ENCODE data around the gene SRGAP3.

The SRGAP3 gene

DNA sequence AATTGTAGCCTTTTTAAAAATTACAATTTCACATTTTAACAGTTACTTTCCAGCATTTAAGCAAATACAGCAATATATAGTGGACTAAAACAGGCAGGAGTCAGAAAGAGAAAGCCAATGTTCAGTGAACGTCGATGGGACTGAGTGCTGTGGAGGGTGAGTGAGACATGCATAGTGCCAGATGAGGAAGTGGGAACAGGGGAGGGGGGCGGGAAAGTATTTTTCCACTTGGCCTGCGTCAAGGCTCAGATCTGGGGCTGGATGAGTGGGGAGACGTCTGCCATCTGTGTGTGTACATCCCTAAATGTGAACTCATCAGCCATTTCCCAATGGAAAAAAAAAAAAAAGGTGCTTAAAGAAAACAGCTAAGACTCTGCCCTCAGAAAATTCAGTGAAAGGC is 266.9 kb downstream of the SRGAP3 start:
- H3K36me3 ChIP-seq (ENCODE audit: low read depth), result no peaks in the 10 kb centered on the region
- H3K27ac ChIP-seq (ENCODE audit: poor library complexity, severe bottlenecking), result no peak overlapping the region
- H3K4me3 ChIP-seq (ENCODE audit: severe bottlenecking), result no peak overlapping the region
- no peak for TF ChIP-seq CTCF (IDR thresholded peaks at IDR 0.05; ENCODE audit: poor library complexity, severe bottlenecking)
- H3K27me3 ChIP-seq (ENCODE audit: insufficient read depth, poor library complexity, severe bottlenecking), result no peaks in the 10 kb centered on the region
- H3K9me3 ChIP-seq (ENCODE audit: severe bottlenecking), result no peaks in the 10 kb centered on the region
- H3K4me1 ChIP-seq (ENCODE audit: insufficient read depth, poor library complexity, severe bottlenecking), result no peaks in the 10 kb centered on the region
- DNase-seq (ENCODE audit: low spot score) (no peak), ATAC-seq (ENCODE audit: low read depth) (no peak)

DNA sequence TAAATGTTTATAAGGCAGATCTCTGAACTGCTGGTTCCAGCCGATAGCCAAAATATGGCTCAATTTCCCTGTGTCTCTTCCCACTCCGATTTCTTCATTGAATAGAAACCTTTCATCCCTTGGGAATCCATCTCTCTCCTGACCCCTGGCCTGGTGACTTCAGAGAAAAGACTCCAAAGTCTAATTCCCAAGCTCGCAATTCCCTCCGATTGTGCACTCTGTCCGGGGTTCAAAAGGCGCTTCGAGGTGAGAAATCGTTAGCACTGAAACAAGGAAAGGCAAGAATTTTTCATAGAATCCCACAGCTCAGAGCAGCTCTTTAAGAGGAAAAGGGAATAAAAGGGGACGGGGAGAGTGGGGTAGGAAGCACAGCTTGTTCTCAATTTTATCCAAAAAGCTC is 267.7 kb downstream of the SRGAP3 start:
- no peaks in the 10 kb centered on the region for H3K27me3 ChIP-seq (ENCODE audit: insufficient read depth, poor library complexity, severe bottlenecking)
- no peaks in the 10 kb centered on the region for H3K4me1 ChIP-seq (ENCODE audit: insufficient read depth, poor library complexity, severe bottlenecking)
- no peaks in the 10 kb centered on the region for H3K36me3 ChIP-seq (ENCODE audit: low read depth)
- ATAC-seq (ENCODE audit: low read depth) (no peak), DNase-seq (ENCODE audit: low spot score) (no peak)
- no peaks in the 10 kb centered on the region for H3K9me3 ChIP-seq (ENCODE audit: severe bottlenecking)
- H3K27ac ChIP-seq (ENCODE audit: poor library complexity, severe bottlenecking), result no peak overlapping the region
- H3K4me3 ChIP-seq (ENCODE audit: severe bottlenecking), result no peak overlapping the region
- TF ChIP-seq CTCF (IDR thresholded peaks at IDR 0.05; ENCODE audit: poor library complexity, severe bottlenecking), result no peak

- Histone ChIP-seq H3K27me3 (ENCODE audit: insufficient read depth, poor library complexity, severe bottlenecking) (no peaks in the 10 kb centered on the region), H3K9me3 (ENCODE audit: severe bottlenecking) (no peaks in the 10 kb centered on the region), H3K4me1 (ENCODE audit: insufficient read depth, poor library complexity, severe bottlenecking) (no peaks in the 10 kb centered on the region), H3K36me3 (ENCODE audit: low read depth) (no peaks in the 10 kb centered on the region), H3K4me3 (ENCODE audit: severe bottlenecking) (no peak overlapping the region), H3K27ac (ENCODE audit: poor library complexity, severe bottlenecking) (no peak overlapping the region)
- DNase-seq (ENCODE audit: low spot score), result no peak
- no peak for TF ChIP-seq CTCF (IDR thresholded peaks at IDR 0.05; ENCODE audit: poor library complexity, severe bottlenecking)
- no peak for ATAC-seq (ENCODE audit: low read depth)
Measured at GRCh38 chr3:8981296-8981695, 268.1 kb downstream of the SRGAP3 start.

DNA sequence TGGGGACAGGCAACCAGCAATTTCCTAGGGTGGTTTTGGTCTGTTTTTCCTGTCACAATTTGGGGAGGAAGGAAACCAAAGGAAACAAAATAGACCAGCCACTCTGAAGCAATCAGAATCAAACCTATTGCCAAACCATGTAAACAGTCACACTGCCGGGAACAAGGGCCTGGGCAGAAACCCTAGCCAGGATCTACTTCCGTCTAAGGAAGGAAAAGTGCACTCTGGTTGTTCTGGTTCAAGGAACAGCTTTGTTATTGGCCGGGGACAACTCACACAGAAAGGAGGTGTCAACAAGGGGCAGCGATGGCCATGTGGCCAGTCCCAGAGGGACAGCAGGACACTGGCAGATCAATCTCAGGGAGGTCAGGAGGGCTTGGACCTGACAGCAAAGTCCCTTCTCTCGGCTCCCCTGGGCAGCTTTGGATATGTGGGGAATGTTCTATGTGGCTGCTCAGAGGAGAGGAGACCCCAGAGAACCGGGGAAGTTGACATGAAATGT is 268.6 kb downstream of the SRGAP3 start:
- no peak for TF ChIP-seq CTCF (IDR thresholded peaks at IDR 0.05; ENCODE audit: poor library complexity, severe bottlenecking)
- Histone ChIP-seq H3K27ac (ENCODE audit: poor library complexity, severe bottlenecking) (no peak overlapping the region), H3K9me3 (ENCODE audit: severe bottlenecking) (no peaks in the 10 kb centered on the region), H3K27me3 (ENCODE audit: insufficient read depth, poor library complexity, severe bottlenecking) (no peaks in the 10 kb centered on the region), H3K4me1 (ENCODE audit: insufficient read depth, poor library complexity, severe bottlenecking) (no peaks in the 10 kb centered on the region), H3K4me3 (ENCODE audit: severe bottlenecking) (no peak overlapping the region), H3K36me3 (ENCODE audit: low read depth) (no peaks in the 10 kb centered on the region)
- DNase-seq (ENCODE audit: low spot score) (no peak), ATAC-seq (ENCODE audit: low read depth) (no peak)

DNA sequence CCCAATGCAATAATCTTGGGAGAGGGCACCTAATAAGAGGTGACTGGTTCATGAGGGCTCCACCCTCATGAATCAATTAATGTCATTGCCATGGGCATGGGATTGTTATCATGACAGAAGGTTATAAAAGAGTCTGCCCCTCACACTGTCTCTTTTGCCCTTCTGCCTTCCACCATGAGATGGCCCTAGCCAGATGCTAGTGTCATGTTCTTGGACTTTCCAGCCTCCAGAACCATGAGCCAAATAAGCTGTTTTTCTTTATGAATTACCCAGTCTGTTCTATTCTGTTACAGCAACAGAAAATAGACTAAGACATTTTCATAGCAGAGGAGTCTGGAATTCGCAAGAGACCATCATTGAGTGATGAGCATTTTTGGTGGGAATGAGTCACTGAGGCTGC is 270.2 kb downstream of the SRGAP3 start:
- H3K9me3 ChIP-seq (ENCODE audit: severe bottlenecking), result no peaks in the 10 kb centered on the region
- H3K4me3 ChIP-seq (ENCODE audit: severe bottlenecking), result no peak overlapping the region
- no peak overlapping the region for H3K27ac ChIP-seq (ENCODE audit: poor library complexity, severe bottlenecking)
- no peaks in the 10 kb centered on the region for H3K36me3 ChIP-seq (ENCODE audit: low read depth)
- ATAC-seq (ENCODE audit: low read depth) (no peak), DNase-seq (ENCODE audit: low spot score) (no peak)
- no peak for TF ChIP-seq CTCF (IDR thresholded peaks at IDR 0.05; ENCODE audit: poor library complexity, severe bottlenecking)
- no peaks in the 10 kb centered on the region for H3K27me3 ChIP-seq (ENCODE audit: insufficient read depth, poor library complexity, severe bottlenecking)
- no peaks in the 10 kb centered on the region for H3K4me1 ChIP-seq (ENCODE audit: insufficient read depth, poor library complexity, severe bottlenecking)
